HUDEP-2 (cell line): ENCODE measurements around the gene PTGER1.
"Not testable (repeated sequence)": the region's sequence is repeated elsewhere in the genome, so short reads cannot be mapped to it uniquely, and the experiment has no call there.

Experiments
- DNase-seq, 76 experiments: peaks; one replicate each; lab custom pipeline; 2025; ENCODE audit not compliant: unreplicated experiment in 76 of 76; lab: John Stamatoyannopoulos, UW

Gene PTGER1

DNA sequence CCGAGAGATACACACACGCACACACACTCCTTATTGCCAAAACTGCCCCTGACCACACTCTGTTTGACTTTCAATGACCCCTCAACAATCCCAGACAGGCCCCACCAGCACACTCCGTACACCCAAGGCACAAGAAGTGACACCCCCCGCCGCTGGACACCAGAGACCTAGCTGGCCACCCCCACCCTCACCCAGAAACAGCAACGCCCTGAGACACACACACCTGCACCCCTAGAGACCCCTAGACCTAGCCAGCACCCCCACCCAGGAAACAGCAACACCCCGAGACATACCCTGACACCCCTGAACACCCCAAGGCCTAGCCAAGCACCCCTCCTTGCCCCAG, 1.1 kb upstream of the PTGER1 start:
- DNase-seq = no peak

- DNase-seq = no peak
Observed at GRCh38 chr19:14474827-14475226, 327 bp downstream of the PTGER1 start.

GRCh38 chr19:14473978-14474578, 1.1 kb downstream of the PTGER1 start:
- DNase-seq = no peak

- DNase-seq = no peak
Observed at GRCh38 chr19:14473073-14473977, 1.8 kb downstream of the PTGER1 start.

DNA sequence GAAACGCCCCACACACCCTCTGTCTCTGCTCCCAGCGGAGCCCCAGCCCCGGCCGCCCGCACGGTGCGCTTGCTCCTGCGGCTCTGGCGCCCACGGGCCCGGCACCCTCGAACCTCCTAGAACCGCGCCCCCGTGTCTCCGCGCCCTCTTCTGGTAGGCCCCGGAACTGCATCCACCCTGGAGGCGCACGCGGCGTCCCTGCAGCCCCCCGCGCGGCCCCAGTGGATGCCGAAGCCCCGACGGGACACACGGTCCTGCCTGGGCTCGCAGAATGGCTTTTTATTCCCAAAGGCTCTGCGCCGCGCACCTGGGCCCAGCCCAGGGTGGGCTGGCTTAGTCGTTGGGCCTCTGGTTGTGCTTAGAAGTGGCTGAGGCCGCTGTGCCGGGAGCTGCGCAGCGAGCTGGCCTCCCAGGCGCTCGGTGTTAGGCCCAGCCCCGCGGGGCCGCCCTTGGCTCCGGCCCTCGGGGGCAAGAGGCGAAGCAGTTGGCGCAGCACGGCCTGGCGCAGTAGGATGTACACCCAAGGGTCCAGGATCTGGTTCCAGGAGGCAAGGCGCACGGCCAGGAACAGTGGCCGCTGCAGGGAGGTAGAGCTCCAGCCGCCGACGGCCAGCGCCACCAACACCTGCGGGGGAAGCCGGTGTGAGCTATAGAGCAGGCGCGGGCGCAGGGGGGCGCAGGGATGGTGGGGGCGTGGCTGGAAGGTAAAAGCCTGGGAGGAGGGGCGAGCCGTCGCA, 2.8 kb downstream of the PTGER1 start:
- peak in 66 of 76 experiments; percentile 28 to 85 (median 69) for DNase-seq

GRCh38 chr19:14471436-14472187, 3.5 kb downstream of the PTGER1 start:
- DNase-seq = no peak

DNA sequence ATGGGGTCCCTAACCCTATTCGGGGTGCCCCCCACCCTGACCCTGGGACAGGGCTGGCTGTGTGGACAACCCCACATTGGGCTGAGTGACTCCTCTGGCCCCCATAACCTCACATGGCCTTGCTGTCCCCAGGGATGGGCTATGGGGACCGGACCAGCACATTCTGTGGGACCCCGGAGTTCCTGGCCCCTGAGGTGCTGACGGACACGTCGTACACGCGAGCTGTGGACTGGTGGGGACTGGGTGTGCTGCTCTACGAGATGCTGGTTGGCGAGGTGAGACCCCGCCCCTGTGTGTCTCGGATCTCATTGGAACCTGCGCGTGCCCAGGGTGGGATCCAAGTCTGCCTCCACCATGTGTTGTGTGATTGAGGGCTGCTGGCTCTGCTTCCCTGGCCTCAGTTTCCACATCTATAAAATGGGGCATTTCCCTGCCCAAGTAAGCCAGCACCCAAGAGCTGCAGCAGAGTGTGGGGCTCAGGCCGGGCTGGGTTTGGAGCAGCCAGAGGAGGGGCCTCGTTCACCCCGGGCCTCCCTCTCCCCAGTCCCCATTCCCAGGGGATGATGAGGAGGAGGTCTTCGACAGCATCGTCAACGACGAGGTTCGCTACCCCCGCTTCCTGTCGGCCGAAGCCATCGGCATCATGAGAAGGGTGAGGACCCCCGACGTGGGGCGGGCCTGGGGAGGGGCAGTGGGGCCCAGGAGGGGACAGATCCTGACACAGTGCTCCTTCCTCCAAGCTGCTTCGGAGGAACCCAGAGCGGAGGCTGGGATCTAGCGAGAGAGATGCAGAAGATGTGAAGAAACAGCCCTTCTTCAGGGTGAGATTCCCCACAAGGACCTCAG, 4.9 kb downstream of the PTGER1 start:
- DNase-seq = no peak

GRCh38 chr19:14467816-14468215, 7.3 kb downstream of the PTGER1 start:
- DNase-seq = no peak

DNA sequence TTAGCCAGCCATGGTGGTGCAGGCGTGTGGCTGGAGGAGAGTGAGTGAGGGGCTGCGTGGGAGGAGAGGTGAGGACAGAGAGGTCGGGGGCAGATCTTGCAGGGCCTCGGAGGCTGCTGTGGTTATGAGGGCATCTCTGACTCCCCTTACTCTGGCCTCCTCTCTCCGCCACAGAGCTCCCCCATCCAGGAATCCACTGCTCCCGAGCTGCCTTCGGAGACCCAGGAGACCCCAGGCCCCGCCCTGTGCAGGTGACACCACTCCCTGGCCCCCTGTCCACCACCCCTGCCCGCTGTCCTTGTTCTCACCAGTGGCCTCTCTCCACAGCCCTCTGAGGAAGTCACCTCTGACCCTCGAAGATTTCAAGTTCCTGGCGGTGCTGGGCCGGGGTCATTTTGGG, 7.8 kb downstream of the PTGER1 start:
- DNase-seq = no peak

GRCh38 chr19:14463747-14464146, 11.4 kb downstream of the PTGER1 start:
- no peak for DNase-seq

DNA sequence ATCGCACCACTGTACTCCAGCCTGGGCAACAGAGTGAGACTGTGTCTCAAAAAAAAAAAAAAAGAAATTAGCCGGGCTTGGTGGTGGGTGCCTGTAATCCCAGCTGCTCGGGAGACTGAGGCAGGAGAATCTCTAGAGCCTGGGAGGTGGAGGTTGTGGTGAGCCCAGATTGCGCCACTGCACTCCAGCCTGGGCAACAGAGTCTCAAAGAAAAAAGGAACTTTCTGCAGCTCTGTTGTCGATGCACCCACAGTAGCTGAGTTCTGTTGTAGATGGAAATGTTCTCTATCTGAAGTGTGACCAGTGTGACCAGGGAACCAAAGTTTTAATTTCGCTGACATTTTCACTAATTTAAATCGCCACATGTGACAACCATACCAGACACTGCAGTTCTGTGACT, 12.8 kb downstream of the PTGER1 start:
- DNase-seq = not testable (repeated sequence)

GRCh38 chr19:14460935-14461334, 14.2 kb downstream of the PTGER1 start:
- no peak for DNase-seq

DNA sequence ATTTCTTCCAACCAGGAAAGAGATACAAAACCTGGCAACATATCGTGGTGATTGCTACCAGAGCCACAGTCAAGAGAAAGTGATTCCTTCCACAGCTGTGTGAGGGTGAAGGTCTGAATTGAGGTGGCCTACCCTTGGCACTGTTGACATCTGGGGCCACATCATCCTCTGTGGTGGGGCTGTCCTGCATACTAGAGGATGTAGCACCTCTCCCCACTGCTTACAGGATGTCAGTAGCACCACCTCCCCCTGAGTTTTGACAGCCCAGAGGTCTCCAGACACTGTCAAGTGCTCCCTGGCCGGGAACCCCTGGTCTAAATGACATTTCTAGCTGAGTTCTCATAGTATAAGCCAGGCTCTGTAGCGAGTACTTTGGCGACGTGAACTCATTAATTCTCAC, 15.5 kb downstream of the PTGER1 start:
- DNase-seq = no peak

DNA sequence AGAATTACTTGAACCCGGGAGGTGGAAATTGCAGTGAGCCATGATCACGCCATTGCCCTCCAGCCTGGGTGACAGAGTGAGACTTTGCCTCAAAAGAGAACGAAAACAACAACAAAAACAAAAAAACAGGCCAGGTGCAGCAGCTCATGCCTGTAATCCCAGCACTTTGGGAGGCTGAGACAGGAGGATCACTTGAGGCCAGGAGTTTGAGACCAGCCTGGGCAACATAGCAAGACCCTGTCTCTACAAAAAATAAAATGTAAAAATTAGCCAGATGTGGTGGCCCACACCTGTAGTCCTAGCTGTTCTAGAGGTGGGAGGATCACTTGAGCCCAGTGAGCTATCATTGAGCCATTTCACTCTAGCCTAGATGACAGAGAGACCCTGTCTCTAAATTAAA, 22.9 kb downstream of the PTGER1 start:
- not testable (repeated sequence) for DNase-seq

- DNase-seq = no peak
Observed at GRCh38 chr19:14450876-14451275, 24.3 kb downstream of the PTGER1 start.

- DNase-seq = peak in 69 of 76 experiments; percentile 32 to 94 (median 80)
Observed at GRCh38 chr19:14450168-14450874, 24.8 kb downstream of the PTGER1 start.

GRCh38 chr19:14449321-14449720, 25.8 kb downstream of the PTGER1 start:
- no peak for DNase-seq

- peak in 3 of 76 experiments; percentile 14 to 26 (median 17) for DNase-seq
Observed at GRCh38 chr19:14446336-14447036, 28.7 kb downstream of the PTGER1 start.
